GM12892 (cell line): Measurements from ENCODE around the gene UQCRHL.

ENCODE experiments used
- POLR2A ChIP-seq: IDR thresholded peaks from 2 replicates; pipeline ENCODE4 v1.6.1; 2011; ENCODE audit warnings: low read depth, low read length, control low read depth
- TAF1 ChIP-seq: IDR thresholded peaks from 2 replicates; pipeline ENCODE4 v1.6.1; 2011; ENCODE audit warnings: low read depth, mild to moderate bottlenecking, control low read depth, low read length, borderline replicate concordance

DNA sequence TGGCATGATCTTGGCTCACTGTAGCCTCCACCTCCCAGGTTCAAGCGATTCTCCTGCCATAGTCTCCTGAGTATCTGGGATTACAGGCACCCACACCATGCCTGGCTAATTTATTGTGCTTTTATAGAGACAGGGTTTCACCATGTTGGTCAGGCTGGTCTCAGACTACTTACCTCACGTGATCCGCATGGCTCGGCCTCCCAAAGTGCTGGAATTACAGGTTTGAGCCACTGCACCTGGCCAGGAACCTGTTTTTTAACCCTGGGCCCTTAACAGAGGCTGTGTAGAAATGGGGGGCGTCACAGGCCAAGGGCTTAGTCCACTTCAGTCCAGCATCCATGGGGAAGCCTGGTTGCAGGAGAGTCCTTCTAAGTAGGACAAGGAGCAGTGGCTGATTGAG lies 39.5 kb downstream of the UQCRHL start:
- TF ChIP-seq POLR2A (no peak), TAF1 (no peak)
